Smooth muscle cell (in vitro differentiated cells): Measurements from ENCODE around the gene HIPK3. TPM values are rescaled to one million over a fixed set of nuclear protein-coding genes. Genes with fewer than 3 reads are reported as not detected.
"Not testable (repeated sequence)": the region's sequence is repeated elsewhere in the genome, so short reads cannot be mapped to it uniquely, and the experiment has no call there.

Experiments used
- DNase-seq: peaks from one replicate; lab custom pipeline; 2025; ENCODE audit not compliant: unreplicated experiment; lab: John Stamatoyannopoulos, UW
- H2AFZ ChIP-seq: fragments of 200-600 bp; sonication (generic); 2 replicates; pipeline ENCODE4 v1.6.0; 2016; ENCODE audit warnings: antibody characterized with exemption, low read depth, mild to moderate bottlenecking
- H3F3A ChIP-seq: fragments of 200-600 bp; sonication (generic); 2 replicates; pipeline ENCODE4 v1.6.0; 2017; ENCODE audit warnings: antibody characterized with exemption, low read depth
- H3K27ac ChIP-seq: fragments of 200-600 bp; sonication (generic); 2 replicates; pipeline ENCODE4 v1.5.1; 2016; ENCODE audit warnings: low read depth, mild to moderate bottlenecking
- H3K27me3 ChIP-seq: fragments of 200-600 bp; sonication (generic); 2 replicates; pipeline ENCODE4 v1.6.1; 2016; ENCODE audit warnings: low read depth, mild to moderate bottlenecking
- H3K36me3 ChIP-seq: fragments of 200-600 bp; sonication (generic); 2 replicates; pipeline ENCODE4 v1.5.1; 2016; ENCODE audit warnings: low read depth
- H3K4me1 ChIP-seq: fragments of 200-600 bp; sonication (generic); 2 replicates; pipeline ENCODE4 v1.5.1; 2016; ENCODE audit warnings: low read depth
- H3K4me2 ChIP-seq: fragments of 200-600 bp; sonication (generic); 2 replicates; pipeline ENCODE4 v1.6.0; 2016; ENCODE audit warnings: mild to moderate bottlenecking
- H3K4me3 ChIP-seq: fragments of 200-600 bp; sonication (generic); 2 replicates; pipeline ENCODE4 v1.5.1; 2016; ENCODE audit warnings: mild to moderate bottlenecking
- H3K79me2 ChIP-seq: fragments of 200-600 bp; sonication (generic); 2 replicates; pipeline ENCODE4 v1.6.0; 2016; ENCODE audit warnings: low read depth, mild to moderate bottlenecking
- H3K9ac ChIP-seq: fragments of 200-600 bp; sonication (generic); 2 replicates; pipeline ENCODE4 v1.6.0; 2016; ENCODE audit warnings: low read depth
- H3K9me3 ChIP-seq: fragments of 200-600 bp; sonication (generic); replicated peaks from 2 replicates; pipeline ENCODE4 v1.5.1; 2016; ENCODE audit warnings: low read depth
- H4K20me1 ChIP-seq: fragments of 200-600 bp; sonication (generic); 2 replicates; pipeline ENCODE4 v1.6.0; 2016; ENCODE audit warnings: low read depth
- WGBS: methylation state at CpG from one replicate; pipeline ENCODE4 v1.1.7; 2016; ENCODE audit warnings: low lambda C conversion rate; 5-methylcytosine and 5-hydroxymethylcytosine counted together
- polyA plus RNA-seq: library from polyadenylated mRNA; unstranded; fragments of >200 nt; fragmentation: Nextera tagmentation; extraction: Ambion mirVana; gene quantifications from 2 replicates; pipeline ENCODE4 v1.2.1, GENCODE V29; 2016
- total RNA-seq: library from RNA; depleted of rRNA; stranded (reverse); fragments of >200 nt; gene quantifications from 2 replicates; pipeline ENCODE4 v1.2.3, GENCODE V29; 2014
- TF ChIP-seq, protein P1 (sequence below): fragments of 200-600 bp; sonication (generic); IDR thresholded peaks from 2 replicates; pipeline ENCODE4 v1.5.1; 2017; ENCODE audit warnings: borderline replicate concordance, mild to moderate bottlenecking, antibody characterized with exemption; ENCODE audit not compliant: insufficient read depth, poor library complexity, severe bottlenecking

HIPK3 gene
- total and polyA plus RNA-seq, 2 experiments from 2014 or later: 15.3 to 80.0 TPM

DNA sequence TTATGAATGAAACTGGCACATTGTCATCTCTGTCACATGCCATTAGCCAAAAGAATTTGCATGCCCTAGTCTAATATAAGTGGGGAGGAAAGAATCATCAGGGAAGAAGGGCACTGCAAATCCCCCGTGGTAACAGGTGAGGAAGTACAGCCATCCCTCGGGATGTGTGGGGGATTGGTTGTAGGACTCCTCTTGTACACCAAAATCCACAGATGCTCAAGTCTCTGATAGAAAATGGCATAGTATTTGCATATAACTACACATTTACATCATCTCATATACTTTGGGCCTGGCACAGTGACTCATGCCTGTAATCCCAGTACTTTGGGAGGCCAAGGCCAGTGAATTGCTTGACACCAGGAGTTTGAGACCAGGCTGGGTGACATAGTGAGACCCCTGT, 109.7 kb downstream of the HIPK3 start:
- H3K27ac ChIP-seq: no peak overlapping the region
- no peaks in the 10 kb centered on the region for H3K4me1 ChIP-seq
- H3K4me3 ChIP-seq: no peak overlapping the region
- H4K20me1 ChIP-seq: no peaks in the 10 kb centered on the region
- 90% methylated on average over 2 of the region's 2 CpGs for WGBS
- no peaks in the 10 kb centered on the region for H3K36me3 ChIP-seq
- no peak overlapping the region for H3K4me2 ChIP-seq
- no peaks in the 10 kb centered on the region for H3K79me2 ChIP-seq
- no peaks in the 10 kb centered on the region for H3K9me3 ChIP-seq
- no peak overlapping the region for H3K9ac ChIP-seq
- H2AFZ ChIP-seq: no peak overlapping the region
- H3K27me3 ChIP-seq: no peaks in the 10 kb centered on the region
- peaks cover 4% of the 10 kb centered on the region for H3F3A ChIP-seq
- TF ChIP-seq, protein P1, sequence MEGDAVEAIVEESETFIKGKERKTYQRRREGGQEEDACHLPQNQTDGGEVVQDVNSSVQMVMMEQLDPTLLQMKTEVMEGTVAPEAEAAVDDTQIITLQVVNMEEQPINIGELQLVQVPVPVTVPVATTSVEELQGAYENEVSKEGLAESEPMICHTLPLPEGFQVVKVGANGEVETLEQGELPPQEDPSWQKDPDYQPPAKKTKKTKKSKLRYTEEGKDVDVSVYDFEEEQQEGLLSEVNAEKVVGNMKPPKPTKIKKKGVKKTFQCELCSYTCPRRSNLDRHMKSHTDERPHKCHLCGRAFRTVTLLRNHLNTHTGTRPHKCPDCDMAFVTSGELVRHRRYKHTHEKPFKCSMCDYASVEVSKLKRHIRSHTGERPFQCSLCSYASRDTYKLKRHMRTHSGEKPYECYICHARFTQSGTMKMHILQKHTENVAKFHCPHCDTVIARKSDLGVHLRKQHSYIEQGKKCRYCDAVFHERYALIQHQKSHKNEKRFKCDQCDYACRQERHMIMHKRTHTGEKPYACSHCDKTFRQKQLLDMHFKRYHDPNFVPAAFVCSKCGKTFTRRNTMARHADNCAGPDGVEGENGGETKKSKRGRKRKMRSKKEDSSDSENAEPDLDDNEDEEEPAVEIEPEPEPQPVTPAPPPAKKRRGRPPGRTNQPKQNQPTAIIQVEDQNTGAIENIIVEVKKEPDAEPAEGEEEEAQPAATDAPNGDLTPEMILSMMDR: no peak
- DNase-seq: no peak

DNA sequence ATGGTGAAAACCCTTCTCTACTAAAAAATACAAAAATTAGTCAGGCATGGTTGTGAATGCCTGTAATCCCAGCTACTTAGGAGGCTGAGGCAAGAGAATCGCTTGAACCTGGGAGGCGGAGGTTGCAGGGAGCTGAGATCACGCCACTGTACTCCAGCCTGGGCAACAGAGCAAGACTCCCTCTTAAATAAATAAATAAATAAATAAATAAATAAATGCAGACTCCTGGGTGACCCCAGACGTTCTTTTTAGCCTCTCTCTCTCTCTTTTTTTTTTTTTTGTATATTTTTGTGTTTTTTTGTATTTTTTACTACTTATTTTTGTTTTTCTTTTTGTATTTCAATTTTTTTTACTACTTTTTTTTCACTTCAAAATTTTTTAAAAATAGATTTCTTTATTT, 111.3 kb downstream of the HIPK3 start:
- H3K27ac ChIP-seq, H3K79me2 ChIP-seq, H3K9me3 ChIP-seq, H3K36me3 ChIP-seq, H3K9ac ChIP-seq, H2AFZ ChIP-seq, H4K20me1 ChIP-seq, H3K4me3 ChIP-seq, H3K4me1 ChIP-seq, DNase-seq, H3K27me3 ChIP-seq, H3K4me2 ChIP-seq: not testable (repeated sequence)
- WGBS: 88% methylated on average over 4 of the region's 4 CpGs
- peaks cover 11% of the 10 kb centered on the region for H3F3A ChIP-seq

DNA sequence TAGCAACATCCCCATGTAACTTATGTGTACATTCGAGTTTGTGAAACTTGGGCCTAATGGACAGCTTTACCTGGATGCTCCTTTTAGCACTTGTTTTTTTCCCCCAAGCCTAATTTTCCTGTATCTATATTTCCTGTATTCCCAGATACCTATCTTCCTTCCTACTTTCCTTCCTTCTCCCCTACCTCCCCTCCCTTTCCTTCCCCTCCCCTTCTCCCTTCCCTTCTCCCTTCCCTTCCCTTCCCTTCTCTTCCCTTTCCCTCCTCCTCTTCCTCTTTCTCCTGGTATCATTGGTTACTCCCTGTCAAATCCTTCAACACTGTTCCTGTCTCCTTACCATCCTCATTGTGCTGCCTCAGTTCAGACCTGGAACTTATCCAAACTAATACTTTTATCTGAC, 111.8 kb downstream of the HIPK3 start:
- H3K4me1 ChIP-seq: no peaks in the 10 kb centered on the region
- no peaks in the 10 kb centered on the region for H4K20me1 ChIP-seq
- DNase-seq: no peak
- H3K9me3 ChIP-seq: no peaks in the 10 kb centered on the region
- no peaks in the 10 kb centered on the region for H3K36me3 ChIP-seq
- TF ChIP-seq, protein P1: no peak
- H3K9ac ChIP-seq: no peak overlapping the region
- H3F3A ChIP-seq: peaks cover 11% of the 10 kb centered on the region
- WGBS: 100% methylated on average over 1 of the region's 1 CpG
- no peak overlapping the region for H3K4me2 ChIP-seq
- H2AFZ ChIP-seq: no peak overlapping the region
- no peak overlapping the region for H3K27ac ChIP-seq
- H3K27me3 ChIP-seq: no peaks in the 10 kb centered on the region
- H3K79me2 ChIP-seq: no peaks in the 10 kb centered on the region
- H3K4me3 ChIP-seq: no peak overlapping the region

DNA sequence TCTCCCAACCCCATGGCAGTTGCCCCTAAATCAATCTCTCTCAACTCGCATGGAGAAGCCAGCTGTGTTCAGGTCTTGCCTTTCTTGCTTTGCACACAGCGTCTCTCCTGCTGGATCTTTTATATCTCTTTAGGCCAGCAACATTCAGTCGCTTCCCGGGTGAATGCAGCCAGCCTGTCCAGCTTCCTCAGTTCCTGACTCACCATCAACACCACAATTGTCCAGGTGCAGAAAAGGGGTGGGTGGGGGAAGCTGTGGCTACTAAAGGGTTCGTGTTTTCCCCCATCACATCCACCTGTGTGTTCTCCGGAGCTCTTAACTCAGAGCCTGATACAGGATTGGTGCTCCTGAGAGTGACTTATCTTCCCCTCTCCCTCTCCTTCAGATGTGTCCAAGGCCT, 116.5 kb downstream of the HIPK3 start:
- Histone ChIP-seq H4K20me1 (no peaks in the 10 kb centered on the region), H2AFZ (no peak overlapping the region), H3K4me1 (no peaks in the 10 kb centered on the region), H3K9me3 (no peaks in the 10 kb centered on the region), H3K9ac (no peak overlapping the region), H3K4me3 (no peak overlapping the region), H3K36me3 (no peaks in the 10 kb centered on the region), H3K27ac (no peak overlapping the region), H3K79me2 (no peaks in the 10 kb centered on the region), H3K4me2 (no peak overlapping the region), H3F3A (peaks cover 11% of the 10 kb centered on the region), H3K27me3 (peaks cover 20% of the 10 kb centered on the region)
- TF ChIP-seq, protein P1: no peak
- 70% methylated on average over 6 of the region's 6 CpGs for WGBS
- DNase-seq: no peak
